Measurements from ENCODE around the gene GSTA4. TPM values are rescaled to one million over a fixed set of nuclear protein-coding genes. Genes with fewer than 3 reads are reported as not detected.

The GSTA4 gene
- total RNA-seq, 2 experiments from 2014 or later = 0.25 TPM; not detected in 1

DNA sequence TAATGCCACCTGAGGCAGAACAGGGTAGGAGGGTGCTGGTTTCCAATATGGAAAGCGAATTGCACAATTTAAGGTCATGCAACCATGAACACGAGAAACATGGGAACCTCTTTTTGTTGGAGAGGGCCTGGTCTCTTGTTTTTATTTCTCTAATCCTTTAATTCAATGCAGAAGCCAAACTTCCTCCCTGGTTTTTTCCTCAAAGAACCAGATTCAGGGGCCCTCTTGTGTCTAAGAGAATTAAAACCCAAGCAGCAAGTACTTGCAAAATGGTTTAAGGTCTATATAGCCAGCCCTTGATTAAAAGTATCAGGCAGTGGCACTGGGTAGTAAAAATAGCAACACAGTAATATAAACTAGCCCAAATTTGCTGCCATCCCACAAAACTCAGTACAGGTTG lies 19.5 kb downstream of the GSTA4 start:
- DNase-seq (no peak), ATAC-seq (ENCODE audit: poor library complexity) (no peak)
- H3K36me3 ChIP-seq (ENCODE audit: insufficient read depth, low read length) = no peaks in the 10 kb centered on the region
- no peak overlapping the region for H3K4me3 ChIP-seq (ENCODE audit: low read length)
- ChIA-PET CTCF (no interaction called here), POLR2A (no interaction called here)
- TF ChIP-seq, protein P1, sequence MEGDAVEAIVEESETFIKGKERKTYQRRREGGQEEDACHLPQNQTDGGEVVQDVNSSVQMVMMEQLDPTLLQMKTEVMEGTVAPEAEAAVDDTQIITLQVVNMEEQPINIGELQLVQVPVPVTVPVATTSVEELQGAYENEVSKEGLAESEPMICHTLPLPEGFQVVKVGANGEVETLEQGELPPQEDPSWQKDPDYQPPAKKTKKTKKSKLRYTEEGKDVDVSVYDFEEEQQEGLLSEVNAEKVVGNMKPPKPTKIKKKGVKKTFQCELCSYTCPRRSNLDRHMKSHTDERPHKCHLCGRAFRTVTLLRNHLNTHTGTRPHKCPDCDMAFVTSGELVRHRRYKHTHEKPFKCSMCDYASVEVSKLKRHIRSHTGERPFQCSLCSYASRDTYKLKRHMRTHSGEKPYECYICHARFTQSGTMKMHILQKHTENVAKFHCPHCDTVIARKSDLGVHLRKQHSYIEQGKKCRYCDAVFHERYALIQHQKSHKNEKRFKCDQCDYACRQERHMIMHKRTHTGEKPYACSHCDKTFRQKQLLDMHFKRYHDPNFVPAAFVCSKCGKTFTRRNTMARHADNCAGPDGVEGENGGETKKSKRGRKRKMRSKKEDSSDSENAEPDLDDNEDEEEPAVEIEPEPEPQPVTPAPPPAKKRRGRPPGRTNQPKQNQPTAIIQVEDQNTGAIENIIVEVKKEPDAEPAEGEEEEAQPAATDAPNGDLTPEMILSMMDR (IDR thresholded peaks at IDR 0.05) = no peak
- intact Hi-C loops (cut with DNase I, micrococcal nuclease) = no loop called here
- H3K9me3 Mint-ChIP-seq = no peaks in the 10 kb centered on the region
- H3K36me3 Mint-ChIP-seq (ENCODE audit: low read depth) = no peaks in the 10 kb centered on the region
- no peak overlapping the region for H3K27ac Mint-ChIP-seq
- H3K4me1 Mint-ChIP-seq (ENCODE audit: low read depth) = no peaks in the 10 kb centered on the region
- no peak overlapping the region for H3K4me3 Mint-ChIP-seq
- H3K27me3 Mint-ChIP-seq = peaks cover 23% of the 10 kb centered on the region
- H3K4me1 ChIP-seq (ENCODE audit: insufficient read depth, low read length) = no peaks in the 10 kb centered on the region
- no peaks in the 10 kb centered on the region for H3K27me3 ChIP-seq (ENCODE audit: control insufficient read depth in 1 of 2, insufficient read depth in 2 of 2, low read length in 2 of 2)
- H3K9me3 ChIP-seq (ENCODE audit: control insufficient read depth in 1 of 2, insufficient read depth in 1 of 2, low read length in 2 of 2) = no peaks in the 10 kb centered on the region
- H3K27ac ChIP-seq (ENCODE audit: low read depth in 1 of 2, low read length in 2 of 2) = no peak overlapping the region

DNA sequence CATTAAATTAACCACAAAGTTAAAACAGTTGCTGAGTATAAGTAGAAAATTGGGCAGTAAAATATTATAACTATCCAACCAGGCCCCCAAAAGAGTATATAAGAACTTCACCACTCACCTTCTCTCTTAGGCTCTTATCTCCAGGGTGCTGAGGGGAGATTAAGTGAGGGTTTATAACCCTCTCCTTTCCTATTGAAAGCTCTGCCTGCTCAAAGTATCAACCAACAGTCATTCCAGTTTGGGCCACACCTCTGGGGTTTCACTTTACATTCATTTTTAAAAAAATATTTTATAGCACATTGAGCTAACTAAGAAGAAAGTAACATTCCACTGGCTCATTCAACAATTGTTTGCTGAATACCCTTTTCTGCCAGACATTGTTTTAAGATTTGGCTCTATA lies 22.1 kb downstream of the GSTA4 start:
- intact Hi-C loops (cut with DNase I, micrococcal nuclease) = no loop called here
- DNase-seq (no peak), ATAC-seq (ENCODE audit: poor library complexity) (no peak)
- H3K27ac Mint-ChIP-seq = no peak overlapping the region
- peaks cover 4% of the 10 kb centered on the region for H3K27me3 Mint-ChIP-seq
- Histone ChIP-seq H3K27ac (ENCODE audit: low read depth in 1 of 2, low read length in 2 of 2) (no peak overlapping the region), H3K9me3 (ENCODE audit: control insufficient read depth in 1 of 2, insufficient read depth in 1 of 2, low read length in 2 of 2) (no peaks in the 10 kb centered on the region), H3K27me3 (ENCODE audit: control insufficient read depth in 1 of 2, insufficient read depth in 2 of 2, low read length in 2 of 2) (no peaks in the 10 kb centered on the region), H3K36me3 (ENCODE audit: insufficient read depth, low read length) (no peaks in the 10 kb centered on the region), H3K4me1 (ENCODE audit: insufficient read depth, low read length) (no peaks in the 10 kb centered on the region), H3K4me3 (ENCODE audit: low read length) (no peak overlapping the region)
- ChIA-PET CTCF (no interaction called here), POLR2A (no interaction called here)
- TF ChIP-seq, protein P1 (IDR thresholded peaks at IDR 0.05) = no peak
- H3K4me3 Mint-ChIP-seq = no peak overlapping the region
- H3K9me3 Mint-ChIP-seq = no peaks in the 10 kb centered on the region
- no peaks in the 10 kb centered on the region for H3K36me3 Mint-ChIP-seq (ENCODE audit: low read depth)
- H3K4me1 Mint-ChIP-seq (ENCODE audit: low read depth) = no peaks in the 10 kb centered on the region

DNA sequence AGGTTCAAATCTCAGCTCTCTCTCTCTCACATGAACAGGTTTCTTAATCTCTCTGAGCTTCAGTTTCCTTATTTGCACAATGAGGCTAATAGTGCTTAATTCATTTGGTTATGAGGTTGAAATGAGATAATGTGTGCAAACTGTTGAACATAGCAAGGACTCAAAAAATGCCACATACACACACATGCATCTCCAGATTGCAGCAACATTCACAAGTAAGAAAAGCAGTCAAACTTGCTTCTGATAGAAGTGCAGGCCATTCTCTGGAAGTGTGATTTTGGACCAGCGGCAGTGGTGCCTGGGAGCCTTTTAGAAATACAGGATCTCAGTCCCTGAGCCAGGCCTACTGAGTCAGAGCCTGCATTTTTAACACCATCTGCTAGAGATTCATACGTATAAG lies 25.7 kb downstream of the GSTA4 start:
- no peak overlapping the region for H3K27ac Mint-ChIP-seq
- Histone ChIP-seq H3K36me3 (ENCODE audit: insufficient read depth, low read length) (no peaks in the 10 kb centered on the region), H3K9me3 (ENCODE audit: control insufficient read depth in 1 of 2, insufficient read depth in 1 of 2, low read length in 2 of 2) (no peaks in the 10 kb centered on the region), H3K27me3 (ENCODE audit: control insufficient read depth in 1 of 2, insufficient read depth in 2 of 2, low read length in 2 of 2) (no peaks in the 10 kb centered on the region), H3K4me3 (ENCODE audit: low read length) (no peak overlapping the region), H3K4me1 (ENCODE audit: insufficient read depth, low read length) (no peaks in the 10 kb centered on the region), H3K27ac (ENCODE audit: low read depth in 1 of 2, low read length in 2 of 2) (no peak overlapping the region)
- intact Hi-C loops (cut with DNase I, micrococcal nuclease) = no loop called here
- POLR2A ChIA-PET = no interaction called here
- TF ChIP-seq, protein P1 (IDR thresholded peaks at IDR 0.05) = no peak
- CTCF ChIA-PET = no interaction called here
- no peaks in the 10 kb centered on the region for H3K4me1 Mint-ChIP-seq (ENCODE audit: low read depth)
- DNase-seq (no peak), ATAC-seq (ENCODE audit: poor library complexity) (no peak)
- no peaks in the 10 kb centered on the region for H3K36me3 Mint-ChIP-seq (ENCODE audit: low read depth)
- no peaks in the 10 kb centered on the region for H3K9me3 Mint-ChIP-seq
- no peaks in the 10 kb centered on the region for H3K27me3 Mint-ChIP-seq
- H3K4me3 Mint-ChIP-seq = no peak overlapping the region

All from CD4-positive, alpha-beta T cell (primary cell).